NCI-H1436 (cell line): Measurements from ENCODE around the gene PDE6G.

Source experiments
- DNase-seq: peaks from one replicate; lab custom pipeline; 2025; lab: John Stamatoyannopoulos, UW

Gene PDE6G

DNA sequence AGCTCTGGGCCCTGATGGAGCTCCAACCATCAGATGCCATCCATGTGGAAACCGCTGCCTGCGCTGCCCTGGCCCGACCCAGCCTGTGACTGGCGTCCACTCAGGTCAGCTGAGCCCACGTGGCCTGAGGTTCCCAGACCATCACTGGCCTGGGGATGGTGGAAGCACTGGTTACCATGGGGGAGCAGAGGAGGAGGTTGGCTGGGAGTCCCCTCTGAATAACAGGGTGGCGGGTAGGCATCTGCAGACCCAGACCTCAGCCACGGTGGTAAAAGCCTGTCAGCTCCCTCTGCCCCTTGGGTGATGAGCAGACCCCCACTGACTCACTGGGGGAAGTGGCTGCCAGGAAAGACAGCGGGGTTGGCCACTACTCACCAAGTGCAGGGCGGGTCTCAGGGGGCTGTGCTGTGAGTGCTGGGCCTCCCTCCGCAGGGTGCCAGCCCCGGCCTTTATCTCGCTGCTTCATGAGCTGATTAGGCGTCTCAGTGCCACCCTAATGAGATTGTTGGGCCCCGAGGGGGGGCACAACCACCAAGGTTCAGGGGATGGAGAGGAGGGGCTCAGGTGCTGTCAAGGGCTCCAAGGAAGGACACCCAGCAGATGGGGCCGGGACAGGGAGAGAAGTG lies at the start of gene PDE6G:
Gene PDE6G (minus strand): TSS at position 425 of the 626 bp plus-strand sequence. CDS start 3,237 bp downstream, outside the sequence.
- DNase-seq = no peak

DNA sequence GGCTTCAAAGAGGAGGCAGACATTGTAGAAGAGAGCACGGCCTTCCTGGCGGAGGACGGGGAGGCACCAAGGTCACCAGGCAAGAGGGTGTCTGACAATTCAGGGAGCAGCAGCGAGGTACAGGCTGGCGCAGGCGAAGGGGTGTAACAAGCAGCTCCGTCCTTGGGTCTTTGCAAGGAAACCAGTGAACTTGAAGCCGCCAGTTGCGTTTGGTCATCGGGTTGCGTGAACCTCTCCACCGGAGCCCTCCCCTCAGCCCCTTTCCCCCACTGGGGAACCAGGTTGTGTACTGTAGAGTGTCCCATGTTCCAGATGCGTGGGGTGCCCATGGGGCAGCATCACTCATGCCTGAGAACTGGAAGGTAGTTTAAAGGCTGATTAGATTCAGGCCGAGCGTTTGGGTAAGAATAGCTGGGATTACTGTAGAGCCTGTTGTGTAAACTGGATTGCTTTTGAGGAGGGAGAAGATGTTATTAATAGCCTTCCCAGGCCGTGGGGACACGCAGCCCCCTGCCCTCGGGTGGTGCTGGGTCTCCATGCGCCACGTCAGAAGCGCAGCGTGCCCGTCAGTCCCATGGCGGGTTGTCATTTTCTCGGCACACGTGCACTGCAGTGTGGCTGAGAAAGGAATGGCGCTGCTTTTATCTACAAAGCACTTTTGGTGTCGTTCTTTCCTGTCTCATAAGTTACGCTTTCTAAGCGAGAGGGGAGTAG lies 49.3 kb upstream of the PDE6G start:
- DNase-seq = no peak

DNA sequence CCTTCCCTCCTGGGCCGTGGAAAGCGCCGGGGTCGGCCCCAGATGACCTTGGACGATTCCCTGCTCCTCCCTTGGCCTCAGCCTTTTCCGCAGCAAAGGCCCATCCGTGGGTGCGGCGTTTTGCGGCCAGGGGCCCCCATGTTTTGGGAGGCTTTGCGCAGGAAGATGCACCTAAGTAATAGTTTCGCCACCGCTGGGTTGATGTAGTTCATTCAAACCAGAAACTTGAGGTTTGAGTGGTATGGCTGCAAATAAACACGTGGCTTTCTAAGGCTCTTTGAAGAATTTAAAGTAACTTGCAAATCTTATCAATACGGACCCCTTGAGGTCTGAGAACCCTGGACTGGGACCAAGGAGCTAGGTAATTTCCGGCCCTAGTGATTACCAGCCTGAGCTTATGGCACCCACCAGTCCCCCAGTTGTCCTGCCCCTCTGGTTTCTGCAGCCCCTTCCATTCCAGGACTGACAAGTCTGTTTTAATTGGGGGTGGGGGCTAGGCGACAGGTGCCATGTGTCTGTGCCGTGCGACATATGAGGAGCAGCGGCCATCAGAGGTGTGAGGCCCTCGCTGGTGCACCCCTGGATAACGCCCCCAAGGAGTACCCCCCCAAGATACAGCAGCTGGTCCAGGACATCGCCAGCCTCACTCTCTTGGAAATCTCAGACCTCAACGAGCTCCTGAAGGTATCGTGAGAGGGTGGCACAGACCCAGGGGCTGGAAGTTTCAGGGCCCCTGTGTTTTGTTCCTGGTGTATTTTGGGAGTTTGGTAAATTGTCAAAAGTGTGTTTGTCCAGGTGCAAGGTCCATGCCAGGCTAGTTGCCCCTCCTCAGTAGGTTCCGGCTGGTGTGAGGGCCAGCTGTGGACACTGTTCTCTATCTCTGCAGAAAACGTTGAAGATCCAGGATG lies 47.7 kb upstream of the PDE6G start:
- DNase-seq = no peak

DNA sequence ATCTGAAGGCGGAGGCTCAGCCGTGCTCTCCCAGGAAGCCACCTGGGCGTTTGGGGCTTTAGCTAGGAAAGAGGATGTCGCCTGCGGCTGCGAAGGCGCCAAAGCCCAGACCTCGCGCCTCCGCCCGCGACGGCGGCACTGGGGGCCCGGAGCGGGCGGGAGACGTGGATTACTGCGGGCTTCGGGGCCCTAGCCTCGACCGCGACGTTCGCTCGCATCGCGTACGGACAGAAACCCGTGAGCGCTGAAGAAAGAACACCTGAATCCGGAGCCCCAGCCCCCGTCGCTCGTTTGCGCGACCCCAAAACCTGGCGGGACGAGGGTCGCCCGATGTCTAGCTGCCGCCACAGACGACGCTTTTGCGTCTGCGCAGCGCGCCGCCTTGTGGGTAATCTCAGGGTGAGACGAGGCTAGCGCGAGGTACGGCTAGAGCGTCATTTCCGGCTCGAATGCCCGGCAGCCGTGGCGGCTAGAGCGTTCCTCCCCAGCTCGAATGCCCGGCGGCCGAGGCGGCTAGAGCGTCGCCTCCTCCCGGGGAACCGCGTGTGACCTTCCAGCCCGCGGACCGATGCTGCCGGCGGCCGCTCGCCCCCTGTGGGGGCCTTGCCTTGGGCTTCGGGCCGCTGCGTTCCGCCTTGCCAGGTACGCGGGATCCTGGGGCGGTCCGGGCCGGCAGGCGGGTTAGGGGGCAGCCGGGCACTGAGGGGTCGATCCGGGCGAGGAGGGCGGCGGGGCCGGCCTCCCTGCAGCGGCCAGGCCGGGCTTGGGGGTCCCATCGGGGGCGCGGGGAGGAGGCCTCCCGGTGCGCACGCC lies 46.8 kb upstream of the PDE6G start, which contains the start of gene MRPL12:
Gene MRPL12 (plus strand): TSS at position 434 of the 813 bp plus-strand sequence. CDS start 135 bp downstream, at position 569.
- peak; percentile 95 for DNase-seq

DNA sequence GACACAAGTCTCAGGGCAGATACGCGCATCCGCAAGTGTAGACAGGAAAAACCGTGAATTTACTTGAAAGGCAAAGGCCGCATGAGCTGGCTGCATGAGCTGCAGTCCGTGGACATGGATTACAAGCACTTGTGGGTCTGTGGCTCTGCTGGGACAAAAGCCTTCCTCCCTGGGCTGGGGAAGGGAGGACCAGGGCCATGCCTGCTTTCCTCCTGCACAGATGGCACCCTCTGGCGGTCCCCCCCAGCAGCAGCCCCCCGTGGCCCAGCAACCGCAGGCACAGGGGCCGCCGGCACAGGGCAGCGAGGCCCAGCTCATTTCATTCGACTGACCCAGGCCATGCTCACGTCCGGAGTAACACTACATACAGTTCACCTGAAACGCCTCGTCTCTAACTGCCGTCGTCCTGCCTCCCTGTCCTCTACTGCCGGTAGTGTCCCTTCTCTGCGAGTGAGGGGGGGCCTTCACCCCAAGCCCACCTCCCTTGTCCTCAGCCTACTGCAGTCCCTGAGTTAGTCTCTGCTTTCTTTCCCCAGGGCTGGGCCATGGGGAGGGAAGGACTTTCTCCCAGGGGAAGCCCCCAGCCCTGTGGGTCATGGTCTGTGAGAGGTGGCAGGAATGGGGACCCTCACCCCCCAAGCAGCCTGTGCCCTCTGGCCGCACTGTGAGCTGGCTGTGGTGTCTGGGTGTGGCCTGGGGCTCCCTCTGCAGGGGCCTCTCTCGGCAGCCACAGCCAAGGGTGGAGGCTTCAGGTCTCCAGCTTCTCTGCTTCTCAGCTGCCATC lies 45.1 kb upstream of the PDE6G start:
- no peak for DNase-seq

DNA sequence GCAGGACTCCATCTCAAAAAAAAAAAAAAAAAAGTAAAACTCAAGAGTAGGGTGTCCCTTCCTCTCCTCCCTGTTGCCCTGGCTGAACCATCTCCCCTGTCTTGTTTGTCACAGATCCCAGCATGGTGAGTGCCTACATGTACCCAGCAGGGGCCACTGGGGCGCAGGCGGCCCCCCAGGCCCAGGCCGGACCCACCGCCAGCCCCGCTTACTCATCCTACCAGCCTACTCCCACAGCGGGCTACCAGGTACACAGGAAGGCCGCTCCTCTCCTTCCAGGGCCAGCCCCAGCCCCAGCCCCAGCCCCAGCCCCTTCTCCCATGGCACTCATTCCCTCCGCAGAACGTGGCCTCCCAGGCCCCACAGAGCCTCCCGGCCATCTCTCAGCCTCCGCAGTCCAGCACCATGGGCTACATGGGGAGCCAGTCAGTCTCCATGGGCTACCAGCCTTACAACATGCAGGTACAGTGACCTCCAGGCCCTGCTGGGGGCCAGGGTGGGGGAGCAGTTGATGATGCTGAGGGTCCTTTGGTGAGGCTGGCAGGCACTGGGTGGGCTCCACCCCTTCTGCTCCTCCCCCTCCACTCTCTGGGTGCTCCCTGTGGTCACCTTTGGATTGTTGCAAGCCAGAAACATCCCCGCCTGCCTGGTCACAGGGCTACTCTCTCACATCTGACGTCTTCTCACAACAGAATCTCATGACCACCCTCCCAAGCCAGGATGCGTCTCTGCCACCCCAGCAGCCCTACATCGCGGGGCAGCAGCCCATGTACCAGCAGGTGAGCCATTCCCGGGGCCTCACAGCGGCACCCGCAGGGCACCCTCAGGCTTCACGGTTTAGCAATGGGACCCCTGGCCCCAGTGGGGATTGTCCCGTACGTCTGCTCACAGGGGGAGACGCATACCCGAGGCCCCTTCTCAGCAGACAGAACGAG lies 44.3 kb upstream of the PDE6G start:
- no peak for DNase-seq

DNA sequence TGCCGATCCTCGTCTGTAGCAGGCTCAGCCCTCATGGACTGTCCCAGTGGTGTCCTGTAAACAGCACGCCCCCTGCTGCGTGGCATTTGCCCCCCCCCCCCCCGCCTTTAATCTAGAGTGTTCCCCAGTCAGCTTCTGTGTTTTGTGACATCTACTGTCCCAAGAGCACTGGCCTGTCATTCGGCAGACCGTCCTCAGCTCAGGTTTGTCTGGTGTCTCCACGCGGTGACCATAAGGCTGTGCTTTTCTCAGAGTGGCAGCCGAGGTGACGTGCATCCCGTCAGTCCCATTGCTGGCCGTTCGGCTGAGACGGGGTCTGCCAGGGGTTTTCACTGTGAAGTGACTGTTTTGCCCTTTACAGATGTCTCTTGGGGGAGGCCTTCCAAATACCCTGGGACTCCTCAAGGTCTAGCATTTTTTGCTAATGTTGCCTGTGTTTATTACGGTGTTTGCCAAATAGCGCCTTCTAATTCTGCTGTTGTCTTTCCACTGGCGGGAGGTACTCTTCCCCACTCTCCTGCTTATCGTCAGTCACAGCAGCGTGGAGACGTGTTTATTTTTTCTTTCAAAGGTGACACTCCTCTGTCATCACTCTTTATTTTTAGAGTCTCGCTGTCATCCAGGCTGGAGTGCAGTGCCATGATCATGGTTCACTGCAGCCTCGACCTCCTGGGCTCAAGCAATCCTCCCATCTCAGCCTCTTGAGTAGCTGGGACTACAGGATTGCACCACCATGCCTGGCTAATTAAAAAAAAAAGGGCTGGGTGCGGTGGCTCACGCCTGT lies 41.1 kb upstream of the PDE6G start:
- no peak for DNase-seq

DNA sequence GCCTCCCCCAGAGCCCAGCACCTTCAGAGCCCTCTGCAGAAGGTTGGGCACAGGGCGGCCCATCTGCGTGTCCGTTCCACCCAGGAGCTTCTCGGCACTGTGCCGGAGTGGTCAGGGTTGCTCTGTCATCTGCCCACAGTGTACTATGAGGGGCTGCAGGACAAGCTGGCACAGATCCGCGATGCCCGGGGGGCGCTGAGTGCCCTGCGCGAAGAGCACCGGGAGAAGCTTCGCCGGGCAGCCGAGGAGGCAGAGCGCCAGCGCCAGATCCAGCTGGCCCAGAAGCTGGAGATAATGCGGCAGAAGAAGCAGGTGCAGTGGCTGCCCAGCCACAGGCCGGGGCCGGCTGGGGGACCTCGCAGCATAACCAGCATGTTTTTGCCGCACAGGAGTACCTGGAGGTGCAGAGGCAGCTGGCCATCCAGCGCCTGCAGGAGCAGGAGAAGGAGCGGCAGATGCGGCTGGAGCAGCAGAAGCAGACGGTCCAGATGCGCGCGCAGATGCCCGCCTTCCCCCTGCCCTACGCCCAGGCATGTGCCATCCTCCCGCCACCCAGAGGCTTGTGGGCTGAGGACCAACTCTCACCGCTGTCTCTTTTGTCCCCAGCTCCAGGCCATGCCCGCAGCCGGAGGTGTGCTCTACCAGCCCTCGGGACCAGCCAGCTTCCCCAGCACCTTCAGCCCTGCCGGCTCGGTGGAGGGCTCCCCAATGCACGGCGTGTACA lies 40.0 kb upstream of the PDE6G start:
- no peak for DNase-seq

DNA sequence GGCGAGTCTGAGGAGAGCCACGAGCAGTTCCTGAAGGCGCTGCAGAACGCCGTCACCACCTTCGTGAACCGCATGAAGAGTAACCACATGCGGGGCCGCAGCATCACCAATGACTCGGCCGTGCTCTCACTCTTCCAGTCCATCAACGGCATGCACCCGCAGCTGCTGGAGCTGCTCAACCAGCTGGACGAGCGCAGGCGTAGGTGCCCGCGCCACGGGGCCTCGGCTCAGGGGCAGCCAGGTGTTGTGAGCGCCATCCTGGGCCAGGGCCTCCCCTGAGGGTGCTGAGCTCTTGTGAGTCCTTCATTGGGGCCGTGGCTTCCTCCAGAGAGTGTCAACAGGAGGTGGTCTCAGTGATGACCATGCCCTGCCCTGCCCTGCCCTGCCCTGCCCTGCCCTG lies 39.5 kb upstream of the PDE6G start:
- DNase-seq = no peak

DNA sequence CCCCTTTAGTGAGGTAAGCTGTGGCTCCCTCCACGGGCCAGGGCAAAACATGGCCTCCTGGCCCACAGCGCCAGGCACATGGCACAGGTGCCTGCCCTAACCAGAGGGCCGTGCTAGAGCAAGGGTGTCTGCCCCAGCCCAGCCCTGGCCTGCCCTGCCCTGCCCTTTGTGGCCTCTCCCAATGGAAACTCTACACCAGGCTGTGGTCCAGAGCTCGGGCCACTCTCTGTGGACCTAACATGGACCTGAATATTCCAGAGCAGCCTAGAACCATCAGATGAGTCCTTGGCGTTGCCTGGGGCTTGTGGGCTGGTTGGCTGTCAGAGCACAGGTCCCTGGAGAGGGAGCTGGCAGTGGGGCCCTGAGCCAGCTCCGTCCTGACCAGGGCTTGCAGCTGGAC lies 38.9 kb upstream of the PDE6G start:
- DNase-seq = no peak

DNA sequence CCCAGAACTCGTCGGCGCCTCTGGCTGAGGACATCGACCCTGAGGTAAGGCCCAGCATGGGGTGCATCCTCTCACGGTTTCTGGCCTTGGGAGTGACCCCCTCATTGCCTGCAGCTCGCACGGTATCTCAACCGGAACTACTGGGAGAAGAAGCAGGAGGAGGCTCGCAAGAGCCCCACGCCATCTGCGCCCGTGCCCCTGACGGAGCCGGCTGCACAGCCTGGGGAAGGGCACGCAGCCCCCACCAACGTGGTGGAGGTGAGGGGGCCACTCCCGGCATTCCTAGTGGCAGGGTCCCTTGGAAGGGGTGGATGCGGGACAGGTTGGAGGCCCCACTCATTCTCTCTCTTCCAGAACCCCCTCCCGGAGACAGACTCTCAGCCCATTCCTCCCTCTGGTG lies 38.5 kb upstream of the PDE6G start:
- no peak for DNase-seq

DNA sequence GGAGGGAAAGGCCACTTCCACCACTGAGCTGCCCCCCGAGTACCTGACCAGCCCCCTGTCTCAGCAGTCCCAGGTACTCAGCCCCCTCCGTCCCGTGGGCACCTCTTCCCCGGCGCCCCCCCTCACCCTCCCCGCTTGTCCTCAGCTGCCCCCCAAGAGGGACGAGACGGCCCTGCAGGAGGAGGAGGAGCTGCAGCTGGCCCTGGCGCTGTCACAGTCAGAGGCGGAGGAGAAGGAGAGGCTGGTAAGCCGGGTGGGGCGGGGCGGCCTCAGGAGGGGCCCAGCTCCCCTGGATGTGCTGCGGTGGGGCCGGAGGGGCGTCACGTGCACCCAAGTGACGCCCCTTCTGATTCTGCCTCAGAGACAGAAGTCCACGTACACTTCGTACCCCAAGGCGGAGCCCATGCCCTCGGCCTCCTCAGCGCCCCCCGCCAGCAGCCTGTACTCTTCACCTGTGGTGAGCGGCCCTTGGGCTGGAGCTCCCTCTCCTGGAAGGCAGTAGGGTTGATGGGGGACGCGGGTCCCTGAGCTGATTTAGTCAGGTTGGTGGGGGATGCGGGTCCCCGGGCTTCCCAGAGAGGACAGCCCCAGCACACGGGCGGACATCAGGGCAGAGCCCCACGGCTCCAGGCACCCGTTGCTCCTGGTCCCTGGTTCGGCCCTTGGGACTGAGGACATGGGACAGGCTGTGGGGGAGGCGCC lies 37.3 kb upstream of the PDE6G start:
- DNase-seq = no peak

DNA sequence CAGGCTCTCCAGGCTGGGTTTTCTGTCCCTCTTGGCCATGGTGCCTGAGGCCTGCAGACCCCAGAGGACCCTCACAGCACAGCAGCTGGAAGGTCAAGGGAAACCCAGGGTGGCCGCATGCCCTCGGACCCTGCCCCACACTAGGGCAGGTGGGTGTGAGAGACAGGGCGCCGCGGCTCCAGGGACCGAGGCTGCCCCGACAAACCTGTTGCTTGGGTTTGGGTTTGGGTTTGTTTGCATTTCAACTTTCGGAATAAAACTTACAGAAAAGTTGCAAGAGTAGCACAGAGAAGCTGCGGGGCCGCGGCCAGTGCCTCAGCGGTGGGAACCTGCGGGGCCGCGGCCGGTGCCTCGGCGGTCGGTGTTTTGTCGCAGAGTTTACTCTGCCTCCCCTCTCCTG lies 35.3 kb upstream of the PDE6G start:
- DNase-seq = no peak

DNA sequence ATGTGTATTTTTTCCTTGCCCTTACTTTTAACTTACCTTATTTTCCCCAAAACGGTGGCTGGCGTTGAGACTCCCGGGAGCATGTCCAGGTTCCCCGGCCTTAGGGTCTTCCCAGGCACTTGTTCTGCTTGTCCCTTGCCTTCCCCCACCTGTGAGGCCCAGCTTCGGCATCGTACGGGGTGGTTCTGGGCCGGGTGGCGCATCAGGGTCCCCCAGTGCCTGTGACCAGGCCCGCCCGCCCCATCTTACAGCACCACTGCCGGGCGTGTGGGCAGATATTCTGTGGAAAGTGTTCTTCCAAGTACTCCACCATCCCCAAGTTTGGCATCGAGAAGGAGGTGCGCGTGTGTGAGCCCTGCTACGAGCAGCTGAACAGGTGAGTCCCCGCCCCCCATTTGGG lies 34.9 kb upstream of the PDE6G start:
- DNase-seq = no peak

DNA sequence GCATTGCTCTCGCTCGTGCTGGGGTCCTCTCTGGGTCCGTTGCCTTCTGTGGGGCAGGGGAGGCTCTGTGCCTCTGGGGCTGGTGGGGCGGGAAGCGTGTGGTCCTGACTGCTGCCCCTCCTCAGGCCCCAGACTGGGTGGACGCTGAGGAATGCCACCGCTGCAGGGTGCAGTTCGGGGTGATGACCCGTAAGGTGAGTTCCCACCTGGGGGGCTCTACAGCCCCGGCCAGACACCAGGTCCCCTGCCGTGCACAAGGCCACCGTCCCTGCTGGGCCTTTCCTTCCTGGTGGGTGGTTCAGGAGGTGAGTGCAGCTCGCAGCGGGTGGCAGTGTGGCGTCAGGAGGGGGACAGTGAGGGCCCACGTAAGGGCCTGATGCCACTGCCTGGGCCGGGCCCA lies 34.2 kb upstream of the PDE6G start:
- no peak for DNase-seq

DNA sequence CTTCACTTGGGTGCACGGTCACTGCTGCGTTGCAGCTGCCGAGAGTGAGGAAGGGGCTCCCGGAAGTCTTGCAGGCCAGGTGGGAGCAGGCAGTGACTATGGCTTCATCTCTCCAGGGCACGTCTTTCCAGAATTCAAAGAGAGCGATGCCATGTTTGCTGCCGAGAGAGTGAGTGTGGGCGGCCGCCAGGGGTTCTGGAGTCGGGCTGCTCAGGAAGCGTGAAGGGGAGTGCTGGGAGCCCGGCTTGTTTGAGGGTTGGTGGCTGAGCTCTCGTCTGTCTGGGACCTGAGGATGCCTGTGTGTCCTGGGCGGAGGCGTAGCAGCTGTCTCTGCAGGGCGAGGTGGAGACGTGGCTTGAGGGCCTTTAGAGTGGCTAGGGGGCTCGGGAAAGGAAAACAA lies 33.7 kb upstream of the PDE6G start:
- no peak for DNase-seq

DNA sequence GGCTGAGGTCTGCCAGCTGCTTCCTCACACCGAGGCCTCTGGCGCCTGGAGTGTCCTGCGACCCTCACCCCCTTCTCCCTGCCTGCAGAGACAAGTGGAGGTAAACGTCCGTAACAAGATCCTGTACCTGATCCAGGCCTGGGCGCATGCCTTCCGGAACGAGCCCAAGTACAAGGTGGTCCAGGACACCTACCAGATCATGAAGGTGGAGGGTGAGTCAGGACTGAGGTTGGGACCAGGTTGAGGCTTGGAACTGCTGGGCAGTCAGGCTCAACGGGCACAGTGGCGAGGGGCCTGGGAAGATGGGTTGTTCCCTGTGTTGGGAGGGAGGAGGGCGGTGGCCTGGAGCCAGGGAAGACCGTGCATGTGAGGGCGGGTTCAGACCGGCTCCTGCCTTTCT lies 32.3 kb upstream of the PDE6G start:
- no peak for DNase-seq
